Sigmoid colon (tissue), 4 donors: Measurements from ENCODE around the gene CYB561.

ENCODE experiments used
- POLR2A ChIP-seq, 2 donors: fragments of 450-650 bp; IDR thresholded peaks; one replicate each; pipeline ENCODE4 v1.6.1; 2016; ENCODE audit warnings: antibody characterized with exemption in 2 of 2, mild to moderate bottlenecking in 2 of 2, moderate library complexity in 2 of 2
- POLR2AphosphoS5 ChIP-seq, 4 donors: sonication (generic); formaldehyde crosslinking; IDR thresholded peaks; one replicate each; pipeline ENCODE4 v1.6.1; 2017; ENCODE audit warnings: antibody characterized with exemption in 4 of 4
- TF ChIP-seq, protein P1 (sequence below), 4 experiments: fragments of 450-650 bp in 3 of 4; fragments of 200-600 bp in 1 of 4; IDR thresholded peaks; one replicate each; pipeline ENCODE4 v1.5.1; 2016 to 2019; ENCODE audit warnings: antibody characterized with exemption in 4 of 4, mild to moderate bottlenecking in 3 of 4, moderate library complexity in 2 of 4

DNA sequence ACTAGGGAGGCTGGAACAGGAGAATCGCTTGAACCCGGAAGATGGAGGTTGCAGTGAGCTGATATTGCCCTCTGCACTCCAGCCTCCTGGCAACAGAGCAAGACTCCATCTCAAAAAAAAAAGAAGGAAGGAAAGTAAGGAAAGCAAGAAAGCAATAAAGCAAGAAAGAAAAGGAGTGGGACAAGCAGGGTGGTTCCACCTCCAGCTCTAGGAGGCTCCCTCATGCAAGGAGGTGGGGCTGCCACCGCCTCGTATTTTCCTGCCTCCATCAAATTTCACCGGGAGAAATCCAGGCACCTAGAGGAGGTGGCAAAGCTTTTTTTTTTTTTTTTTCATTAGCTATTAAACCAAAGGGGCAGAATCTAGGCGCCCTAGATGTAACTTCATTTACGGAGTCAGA, 1.0 kb downstream of the CYB561 start:
- TF ChIP-seq, protein P1, sequence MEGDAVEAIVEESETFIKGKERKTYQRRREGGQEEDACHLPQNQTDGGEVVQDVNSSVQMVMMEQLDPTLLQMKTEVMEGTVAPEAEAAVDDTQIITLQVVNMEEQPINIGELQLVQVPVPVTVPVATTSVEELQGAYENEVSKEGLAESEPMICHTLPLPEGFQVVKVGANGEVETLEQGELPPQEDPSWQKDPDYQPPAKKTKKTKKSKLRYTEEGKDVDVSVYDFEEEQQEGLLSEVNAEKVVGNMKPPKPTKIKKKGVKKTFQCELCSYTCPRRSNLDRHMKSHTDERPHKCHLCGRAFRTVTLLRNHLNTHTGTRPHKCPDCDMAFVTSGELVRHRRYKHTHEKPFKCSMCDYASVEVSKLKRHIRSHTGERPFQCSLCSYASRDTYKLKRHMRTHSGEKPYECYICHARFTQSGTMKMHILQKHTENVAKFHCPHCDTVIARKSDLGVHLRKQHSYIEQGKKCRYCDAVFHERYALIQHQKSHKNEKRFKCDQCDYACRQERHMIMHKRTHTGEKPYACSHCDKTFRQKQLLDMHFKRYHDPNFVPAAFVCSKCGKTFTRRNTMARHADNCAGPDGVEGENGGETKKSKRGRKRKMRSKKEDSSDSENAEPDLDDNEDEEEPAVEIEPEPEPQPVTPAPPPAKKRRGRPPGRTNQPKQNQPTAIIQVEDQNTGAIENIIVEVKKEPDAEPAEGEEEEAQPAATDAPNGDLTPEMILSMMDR (IDR thresholded peaks at IDR 0.05): no peak
- TF ChIP-seq POLR2A (IDR thresholded peaks at IDR 0.05): no peak
- no peak for TF ChIP-seq POLR2AphosphoS5 (IDR thresholded peaks at IDR 0.05)
